HG03460 (cell line): ENCODE data around the gene HS6ST3.
A peak's percentile ranks its signal among the peaks of the same experiment; 100 is the strongest.

Source experiments
- ATAC-seq: cut with Tn5 transposase; IDR thresholded peaks from one replicate; pipeline ENCODE4 v1.9.1; 2021; ENCODE audit not compliant: unreplicated experiment

Gene HS6ST3

GRCh38 chr13:96646101-96646500 is 556.2 kb downstream of the HS6ST3 start:
- ATAC-seq = no peak

- no peak for ATAC-seq
These were observed 556.8 kb downstream of the HS6ST3 start for GRCh38 chr13:96646515-96647211.

- peak; percentile 79 for ATAC-seq
These were observed 560.5 kb downstream of the HS6ST3 start for GRCh38 chr13:96650301-96650886.

- no peak for ATAC-seq
These were observed 561.7 kb downstream of the HS6ST3 start for GRCh38 chr13:96651598-96651997.

- ATAC-seq = no peak
These were observed 562.6 kb downstream of the HS6ST3 start for GRCh38 chr13:96652506-96652905.

- ATAC-seq = no peak
These were observed 571.7 kb downstream of the HS6ST3 start for GRCh38 chr13:96661612-96662011.

GRCh38 chr13:96662036-96662435 is 572.1 kb downstream of the HS6ST3 start:
- ATAC-seq = no peak

- ATAC-seq = no peak
These were observed 577.5 kb downstream of the HS6ST3 start for GRCh38 chr13:96667294-96668018.

GRCh38 chr13:96671073-96671472 is 581.2 kb downstream of the HS6ST3 start:
- ATAC-seq = no peak

GRCh38 chr13:96672016-96672415 is 582.1 kb downstream of the HS6ST3 start:
- no peak for ATAC-seq

- ATAC-seq = no peak
These were observed 583.9 kb downstream of the HS6ST3 start for GRCh38 chr13:96673825-96674224.

- no peak for ATAC-seq
These were observed 587.1 kb downstream of the HS6ST3 start for GRCh38 chr13:96677029-96677428.

- ATAC-seq = no peak
These were observed 588.9 kb downstream of the HS6ST3 start for GRCh38 chr13:96678801-96679200.

- no peak for ATAC-seq
These were observed 591.0 kb downstream of the HS6ST3 start for GRCh38 chr13:96680898-96681297.

- no peak for ATAC-seq
These were observed 591.9 kb downstream of the HS6ST3 start for GRCh38 chr13:96681766-96682165.

GRCh38 chr13:96684469-96684868 is 594.6 kb downstream of the HS6ST3 start:
- no peak for ATAC-seq

- ATAC-seq = no peak
These were observed 595.0 kb downstream of the HS6ST3 start for GRCh38 chr13:96684907-96685306.

GRCh38 chr13:96686286-96686685 is 596.4 kb downstream of the HS6ST3 start:
- ATAC-seq = no peak

- no peak for ATAC-seq
These were observed 597.3 kb downstream of the HS6ST3 start for GRCh38 chr13:96687191-96687590.

GRCh38 chr13:96690998-96691397 is 601.1 kb downstream of the HS6ST3 start:
- no peak for ATAC-seq

- no peak for ATAC-seq
These were observed 606.5 kb downstream of the HS6ST3 start for GRCh38 chr13:96696389-96696900.

GRCh38 chr13:96700657-96701056 is 610.8 kb downstream of the HS6ST3 start:
- no peak for ATAC-seq
